ENCODE results near the gene THAP8.
"Not testable (repeated sequence)": the region's sequence is repeated elsewhere in the genome, so short reads cannot be mapped to it uniquely, and the experiment has no call there.

The THAP8 gene

DNA sequence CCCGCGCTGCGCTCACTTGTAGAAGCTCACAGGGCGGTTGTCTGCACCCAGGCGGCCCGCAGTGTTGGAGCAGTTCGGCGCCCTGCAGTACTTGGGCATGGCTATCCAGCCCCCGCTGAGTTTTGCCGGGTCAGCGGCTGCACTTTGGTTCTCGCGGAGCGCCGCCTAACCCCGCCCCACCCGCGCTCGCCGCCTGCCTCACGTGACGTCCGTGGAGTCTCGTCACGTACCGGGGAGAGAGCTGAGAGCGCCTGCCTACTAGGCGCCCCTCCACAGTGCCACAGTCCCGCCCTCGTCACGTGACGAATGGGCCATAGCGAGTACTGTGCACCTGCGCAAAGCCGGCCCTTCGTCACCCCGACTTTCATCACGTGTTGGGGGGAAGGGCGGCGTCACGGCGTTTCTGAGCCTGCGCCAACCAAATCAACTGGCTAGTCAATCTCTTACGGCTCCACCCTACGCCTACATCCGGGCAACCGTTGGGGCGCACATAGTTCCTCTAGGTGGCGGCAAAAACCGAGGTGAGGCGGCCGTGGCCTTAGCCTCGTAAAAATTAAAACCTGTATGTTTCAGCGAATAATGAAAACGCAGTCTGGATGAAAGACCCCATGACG lies at the start of gene THAP8:
Gene THAP8 (minus strand): TSS at position 167 of the 614 bp plus-strand sequence. CDS start 68 bp downstream, at position 99.
- peak; percentile 100 for DNase-seq

- DNase-seq = no peak
Measured at GRCh38 chr19:36103040-36103626, 49.0 kb upstream of the THAP8 start.

- DNase-seq = no peak
Measured at GRCh38 chr19:36101550-36102327, 47.7 kb upstream of the THAP8 start.

GRCh38 chr19:36100476-36100875 lies 46.4 kb upstream of the THAP8 start:
- DNase-seq = no peak

DNA sequence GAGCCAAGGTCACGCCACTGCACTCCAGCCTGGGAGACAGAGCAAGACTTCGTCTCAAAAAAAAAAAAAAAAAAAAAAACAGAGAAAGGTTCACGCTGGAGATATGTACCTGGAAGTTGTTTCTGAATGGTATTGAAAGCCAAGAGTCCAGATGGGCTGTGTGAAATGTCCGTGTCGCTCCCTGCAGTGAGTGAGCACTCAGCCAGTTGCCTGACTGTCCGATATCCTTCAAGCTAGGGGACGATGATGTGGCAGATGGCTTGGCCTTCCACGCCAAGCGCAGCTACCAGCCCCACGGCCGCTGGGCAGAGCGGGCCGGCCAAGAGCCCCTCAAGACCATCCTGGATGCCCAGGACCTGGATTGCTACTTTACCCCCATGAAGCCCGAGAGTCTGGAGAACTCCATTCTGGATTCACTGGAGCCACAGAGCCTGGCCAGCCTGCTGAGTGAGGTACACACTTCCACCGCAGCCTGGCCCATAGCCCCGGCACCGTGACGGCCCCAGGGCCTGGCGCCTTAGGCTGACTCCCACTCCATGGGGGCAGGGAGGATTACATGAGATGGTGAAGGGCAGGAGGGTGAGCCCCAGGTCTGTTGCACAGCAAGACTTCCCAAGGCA lies 45.2 kb upstream of the THAP8 start:
- no peak for DNase-seq

DNA sequence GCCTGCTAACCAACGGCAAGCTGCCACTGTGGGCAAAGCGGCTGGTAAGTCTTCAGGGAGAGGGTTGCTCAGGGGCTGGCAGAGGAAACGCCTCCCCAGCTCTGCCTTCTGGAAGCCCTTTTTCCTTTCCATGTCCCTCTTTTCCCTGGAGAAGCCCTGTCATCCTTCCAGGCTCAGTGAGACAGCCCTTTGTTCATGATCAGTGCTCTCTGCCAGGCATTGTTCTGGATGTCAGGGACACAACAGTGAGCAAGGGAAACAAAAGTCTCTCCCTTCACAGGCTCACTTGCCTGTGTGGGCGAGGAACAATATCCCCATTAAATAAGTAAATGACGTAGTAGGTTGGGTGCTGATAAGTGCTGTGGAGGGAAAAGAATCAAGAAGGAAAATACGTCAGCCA lies 43.0 kb upstream of the THAP8 start:
- no peak for DNase-seq

- no peak for DNase-seq
Measured at GRCh38 chr19:36093687-36094086, 39.6 kb upstream of the THAP8 start.

DNA sequence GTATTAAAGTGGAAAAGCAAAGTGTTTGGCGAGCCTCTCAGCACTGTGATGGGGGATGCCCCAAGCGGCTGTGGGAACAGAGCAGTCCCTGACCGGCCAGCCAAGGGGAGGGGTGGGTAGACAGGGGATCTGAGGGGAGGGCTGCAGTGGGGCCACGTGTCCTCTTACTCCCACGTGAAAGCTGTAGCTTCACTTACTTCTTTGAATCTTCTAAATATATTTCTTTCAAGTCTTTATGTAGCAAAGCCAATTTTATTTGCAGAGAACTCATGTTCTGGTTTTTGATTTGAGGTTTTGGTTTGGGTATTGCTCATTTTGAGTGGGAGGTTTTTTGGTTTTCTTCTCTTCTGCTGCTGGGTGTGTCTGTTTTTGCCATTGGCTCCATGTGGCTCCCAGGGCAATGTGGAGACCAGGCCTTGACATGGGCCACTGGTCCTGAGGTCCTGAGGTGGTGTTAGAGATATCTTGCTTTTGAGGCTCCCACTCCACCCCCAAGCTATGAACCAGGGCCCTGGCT lies 39.1 kb upstream of the THAP8 start:
- peak; percentile 11 for DNase-seq

DNA sequence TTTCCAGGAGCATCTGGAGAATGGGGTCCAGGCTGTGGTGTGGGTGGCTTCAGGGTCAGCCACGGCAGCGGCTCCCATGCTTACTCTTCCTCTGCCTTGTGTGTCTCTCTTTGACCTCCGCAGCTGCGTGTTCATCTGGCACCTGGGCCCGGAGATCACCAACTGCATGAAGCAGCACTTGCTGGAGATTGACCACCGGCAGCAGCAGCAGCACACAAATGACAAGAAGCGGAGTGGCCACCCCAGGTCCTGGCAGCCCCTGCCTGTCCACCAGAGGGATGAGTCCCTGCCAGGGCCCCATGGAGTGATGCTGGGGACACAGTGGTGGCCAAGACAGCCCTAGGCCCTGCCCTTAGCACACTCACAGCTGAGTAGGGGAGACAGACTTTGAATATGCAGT lies 38.5 kb upstream of the THAP8 start:
- no peak for DNase-seq

DNA sequence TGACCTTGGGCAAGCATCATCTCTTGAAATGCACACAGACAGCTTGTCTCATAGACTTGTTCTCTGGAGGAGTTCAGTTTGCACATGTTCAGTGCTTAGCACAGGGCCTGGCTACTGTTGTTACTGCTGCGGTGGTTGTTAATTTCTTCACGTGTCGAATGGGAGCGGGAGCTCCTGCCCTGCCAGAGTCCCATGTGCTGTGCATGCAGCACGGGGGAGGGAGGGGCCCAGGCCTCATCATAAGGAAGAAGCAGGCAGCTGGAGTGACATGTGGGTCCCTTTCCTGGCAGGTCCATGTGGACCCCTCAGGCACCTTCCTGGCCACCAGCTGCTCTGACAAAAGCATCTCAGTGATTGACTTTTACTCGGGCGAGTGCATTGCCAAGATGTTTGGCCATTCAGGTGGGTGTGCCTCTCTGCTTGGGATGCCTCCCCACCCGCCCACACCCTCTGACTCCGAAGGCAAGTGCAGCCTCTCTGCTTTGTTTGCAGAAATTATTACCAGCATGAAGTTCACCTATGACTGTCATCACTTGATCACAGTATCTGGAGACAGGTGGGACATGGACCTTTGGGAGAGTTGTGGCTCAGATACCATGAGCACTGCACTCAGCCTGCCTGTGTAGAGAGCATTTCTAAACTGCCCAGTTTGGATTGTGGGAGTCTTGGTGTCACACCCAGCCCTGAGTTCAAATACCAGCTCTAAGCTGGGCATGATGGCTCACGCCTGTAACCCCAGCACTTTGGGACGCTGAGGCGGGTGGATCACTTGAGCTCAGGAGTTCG lies 37.0 kb upstream of the THAP8 start:
- no peak for DNase-seq

- no peak for DNase-seq
Measured at GRCh38 chr19:36089847-36090246, 35.8 kb upstream of the THAP8 start.

- no peak for DNase-seq
Measured at GRCh38 chr19:36086326-36086725, 32.2 kb upstream of the THAP8 start.

DNA sequence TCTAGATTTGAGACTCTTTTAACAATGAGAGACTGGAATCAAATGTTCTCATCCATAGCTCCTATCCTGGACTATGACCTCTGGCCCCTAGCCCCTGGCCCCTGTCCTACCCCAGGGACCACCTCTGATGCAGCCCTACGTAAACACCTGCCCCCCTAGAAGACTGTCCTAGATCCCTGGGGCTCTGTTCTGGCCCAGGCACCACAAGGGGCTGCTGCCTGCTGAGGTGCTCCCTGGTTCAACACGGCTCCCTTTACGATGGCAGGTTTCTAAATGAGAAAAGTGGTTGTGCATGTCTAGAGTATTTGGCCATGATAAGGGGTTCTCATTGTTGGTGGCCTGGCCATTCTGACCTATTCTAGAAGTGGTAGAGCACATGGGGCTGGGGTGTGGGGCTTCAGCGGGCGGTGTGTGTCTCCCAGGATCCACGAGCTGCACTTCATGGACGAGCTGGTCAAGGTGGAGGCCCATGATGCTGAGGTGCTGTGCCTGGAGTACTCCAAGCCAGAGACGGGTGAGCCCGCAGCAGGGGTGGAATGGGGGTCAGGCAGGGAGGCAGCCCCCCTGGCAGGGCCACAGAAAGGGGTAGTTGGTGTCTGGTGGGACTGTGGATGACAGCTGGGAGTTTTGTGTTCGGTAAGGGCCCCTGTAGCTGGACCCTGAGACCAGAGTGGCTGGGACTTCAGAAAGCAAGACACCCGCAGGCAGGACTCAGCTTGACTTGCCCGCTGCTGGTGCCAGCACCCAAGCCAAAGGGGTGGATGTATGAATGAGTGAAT lies 30.3 kb upstream of the THAP8 start:
- no peak for DNase-seq

GRCh38 chr19:36082916-36083315 lies 28.8 kb upstream of the THAP8 start:
- no peak for DNase-seq

DNA sequence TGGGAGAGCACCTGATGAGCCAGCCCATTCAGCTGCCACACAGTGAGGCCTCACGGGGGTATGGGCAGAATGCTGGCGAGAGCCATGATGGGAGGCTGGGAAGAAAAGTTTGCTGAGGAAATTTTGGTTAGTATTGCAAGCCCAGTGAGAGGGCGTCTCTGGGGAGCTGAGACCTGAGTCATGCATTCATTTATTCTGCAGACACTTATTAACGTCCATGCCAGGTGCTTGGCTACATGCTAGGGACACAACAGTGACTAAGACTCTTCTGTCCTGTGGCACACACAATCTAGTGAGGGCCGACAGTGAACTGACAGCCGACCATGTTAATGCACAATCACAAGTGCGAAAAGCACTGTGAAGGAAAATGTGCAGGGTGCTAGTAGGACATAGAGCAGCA lies 27.8 kb upstream of the THAP8 start:
- no peak for DNase-seq

GRCh38 chr19:36081385-36081784 lies 27.3 kb upstream of the THAP8 start:
- no peak for DNase-seq

- DNase-seq = no peak
Measured at GRCh38 chr19:36079389-36079945, 25.4 kb upstream of the THAP8 start.

DNA sequence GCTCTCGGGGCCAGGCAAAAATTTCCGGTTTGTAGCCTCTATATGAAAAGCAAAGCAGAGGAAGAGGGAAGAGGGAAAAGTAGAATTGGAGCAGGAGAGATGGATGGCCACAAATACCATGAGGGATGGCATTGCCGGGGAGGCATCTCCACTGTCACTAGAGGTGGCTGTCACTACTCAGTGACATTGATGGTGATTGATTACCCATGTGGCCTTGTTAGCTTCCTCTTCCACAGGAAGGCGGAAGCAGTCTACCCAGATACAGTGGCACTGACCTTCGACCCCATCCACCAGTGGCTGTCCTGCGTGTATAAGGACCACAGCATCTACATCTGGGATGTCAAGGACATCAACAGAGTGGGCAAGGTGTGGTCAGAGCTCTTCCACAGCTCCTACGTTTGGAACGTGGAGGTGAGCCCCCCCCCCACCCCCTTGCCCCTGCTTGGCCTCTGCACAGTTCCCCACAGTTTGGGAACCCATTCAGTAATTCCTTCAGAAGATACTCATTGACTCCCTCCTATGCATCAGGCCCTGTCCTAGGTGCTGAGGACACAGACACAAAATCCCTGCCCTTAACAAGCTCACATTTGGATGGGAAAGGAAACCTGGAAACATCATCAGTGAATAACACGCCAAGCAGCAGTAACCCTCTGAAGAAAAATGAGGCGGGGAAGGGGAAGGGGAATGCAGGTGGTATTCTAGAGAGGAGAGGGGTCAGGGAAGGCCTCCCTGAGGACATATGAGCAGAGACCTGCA lies 19.2 kb upstream of the THAP8 start:
- no peak for DNase-seq

- no peak for DNase-seq
Measured at GRCh38 chr19:36072081-36072480, 18.0 kb upstream of the THAP8 start.

GRCh38 chr19:36068810-36069499 lies 14.9 kb upstream of the THAP8 start:
- not testable (repeated sequence) for DNase-seq

All from stimulated activated CD4-positive, alpha-beta T cell treated with anti-CD3 and anti-CD28 coated beads, Interleukin-1b, Interleukin-23, amount 100 ng/mL, for 48 hours (primary cell).